ENCODE measurements around the gene RXFP3. TPM values are rescaled to one million over a fixed set of nuclear protein-coding genes. Genes with fewer than 3 reads are reported as not detected.

Gene RXFP3
- total RNA-seq, 4 donors from 2014 or later: not detected

DNA sequence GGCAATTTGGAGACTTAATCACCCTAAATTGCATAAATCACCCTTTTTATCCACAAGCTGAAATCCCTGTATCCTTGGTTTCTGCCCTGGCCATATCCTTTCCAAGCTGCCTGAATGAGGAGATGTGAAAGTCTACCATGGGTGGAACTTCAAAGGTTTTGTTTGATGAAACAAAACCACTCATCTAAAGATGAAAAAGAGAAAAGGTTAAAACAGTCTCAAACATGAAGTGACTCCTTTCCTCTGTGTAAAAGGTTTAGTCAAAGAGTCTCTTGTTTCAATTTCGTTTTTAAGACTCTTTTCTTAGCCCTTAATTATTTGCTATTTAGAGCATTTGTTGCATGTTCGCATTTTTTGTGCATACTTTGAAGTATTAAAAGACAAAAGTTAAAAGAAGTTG, 37.1 kb downstream of the RXFP3 start:
- TF ChIP-seq CTCF (IDR thresholded peaks at IDR 0.05; ENCODE audit: low read depth): no peak

- no peak for TF ChIP-seq CTCF (IDR thresholded peaks at IDR 0.05; ENCODE audit: low read depth)
These were observed 39.7 kb downstream of the RXFP3 start for GRCh38 chr5:33975852-33976251.

- no peak for TF ChIP-seq CTCF (IDR thresholded peaks at IDR 0.05; ENCODE audit: low read depth)
These were observed 40.1 kb downstream of the RXFP3 start for GRCh38 chr5:33976307-33976706.

- no peak for TF ChIP-seq CTCF (IDR thresholded peaks at IDR 0.05; ENCODE audit: low read depth)
These were observed 42.1 kb downstream of the RXFP3 start for GRCh38 chr5:33978306-33978705.

DNA sequence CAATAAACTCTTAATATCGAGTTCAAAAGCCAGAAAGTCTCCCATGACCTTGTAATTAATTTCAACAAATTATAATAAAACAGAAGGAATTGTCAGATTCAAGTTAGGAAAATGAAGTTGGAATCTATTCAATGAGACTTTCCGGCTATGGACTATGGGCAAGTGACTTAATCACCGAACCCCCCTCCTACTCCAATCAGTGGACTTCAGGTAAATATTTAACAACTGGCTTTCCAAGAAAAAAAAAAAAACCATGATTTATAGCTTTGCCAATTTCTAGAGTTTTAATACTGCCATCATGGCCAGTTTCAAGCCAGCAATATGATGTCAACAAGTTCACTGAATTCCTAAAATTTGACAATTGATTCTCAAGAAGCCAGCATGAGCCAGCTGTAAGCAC, 43.8 kb downstream of the RXFP3 start:
- no peak for TF ChIP-seq CTCF (IDR thresholded peaks at IDR 0.05; ENCODE audit: low read depth)

DNA sequence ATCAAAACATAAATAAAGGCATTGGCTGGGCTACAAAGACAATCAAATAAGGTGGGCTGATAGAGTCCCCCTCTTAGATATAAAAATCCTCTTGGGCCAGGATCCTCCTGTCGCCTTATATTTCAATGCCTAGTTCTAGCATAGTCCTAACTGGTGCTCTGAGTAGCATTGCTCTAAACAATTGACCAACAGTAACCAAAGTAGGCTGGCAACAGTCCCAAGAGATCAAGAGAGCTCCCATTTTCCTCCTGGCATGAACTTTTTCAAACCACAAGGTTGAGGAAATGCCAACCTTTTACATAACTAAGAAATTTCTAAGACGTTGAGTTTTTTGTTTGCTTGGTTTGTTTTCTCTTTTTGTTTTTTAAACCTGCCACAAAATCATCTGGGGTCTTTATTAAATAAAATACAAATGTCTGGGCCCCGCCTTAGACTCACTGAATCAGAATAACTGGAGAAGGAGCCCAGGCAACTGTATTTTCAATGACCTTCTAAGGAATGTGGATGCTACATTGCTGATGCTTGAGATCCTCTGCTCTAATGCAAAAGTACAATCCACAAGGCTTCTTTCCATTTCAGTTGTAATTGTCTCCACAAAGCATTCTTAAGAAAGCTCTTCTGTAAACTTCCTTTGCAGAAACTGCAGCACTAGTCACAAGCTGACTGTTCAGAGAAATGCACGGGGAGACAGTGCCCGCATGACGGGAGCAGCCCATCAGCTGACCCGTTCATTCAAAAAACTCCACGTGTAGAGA, 45.4 kb downstream of the RXFP3 start:
- no peak for TF ChIP-seq CTCF (IDR thresholded peaks at IDR 0.05; ENCODE audit: low read depth)

DNA sequence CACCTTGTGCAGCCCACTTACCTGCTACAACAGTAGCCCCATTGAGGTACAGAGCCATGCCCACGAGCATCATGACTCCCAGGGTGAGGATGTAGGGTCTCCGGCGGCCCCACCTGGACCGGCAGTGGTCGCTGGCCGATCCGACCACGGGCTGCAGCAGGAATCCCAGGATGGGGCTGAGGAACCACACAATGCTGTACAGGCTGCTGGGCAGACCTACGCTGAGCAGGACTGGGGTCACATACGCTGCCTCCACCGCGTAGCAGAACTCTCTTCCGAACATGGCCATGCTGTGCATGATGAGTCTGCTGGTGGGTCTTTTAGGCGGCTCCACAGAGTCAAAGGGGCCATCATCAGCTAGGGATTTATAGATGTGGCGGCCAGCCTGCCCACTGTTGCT, 48.0 kb downstream of the RXFP3 start:
- TF ChIP-seq CTCF (IDR thresholded peaks at IDR 0.05; ENCODE audit: low read depth): no peak
